ENCODE data around the gene AK8.

Gene AK8

GRCh38 chr9:132808645-132809044, 69.4 kb downstream of the AK8 start:
- Histone ChIP-seq H3K27me3 (peaks cover 55% of the 10 kb centered on the region), H3K4me1 (ENCODE audit: control insufficient read depth in 1 of 2, insufficient read depth in 1 of 2, low read depth in 1 of 2, low read length in 1 of 2) (no peaks in the 10 kb centered on the region), H3K4me3 (ENCODE audit: low read depth in 1 of 2, low read length in 1 of 2) (no peak overlapping the region), H3K9me3 (no peaks in the 10 kb centered on the region), H3K27ac (no peak overlapping the region), H3K36me3 (no peaks in the 10 kb centered on the region)
- no peak for TF ChIP-seq CTCF (IDR thresholded peaks at IDR 0.05)

DNA sequence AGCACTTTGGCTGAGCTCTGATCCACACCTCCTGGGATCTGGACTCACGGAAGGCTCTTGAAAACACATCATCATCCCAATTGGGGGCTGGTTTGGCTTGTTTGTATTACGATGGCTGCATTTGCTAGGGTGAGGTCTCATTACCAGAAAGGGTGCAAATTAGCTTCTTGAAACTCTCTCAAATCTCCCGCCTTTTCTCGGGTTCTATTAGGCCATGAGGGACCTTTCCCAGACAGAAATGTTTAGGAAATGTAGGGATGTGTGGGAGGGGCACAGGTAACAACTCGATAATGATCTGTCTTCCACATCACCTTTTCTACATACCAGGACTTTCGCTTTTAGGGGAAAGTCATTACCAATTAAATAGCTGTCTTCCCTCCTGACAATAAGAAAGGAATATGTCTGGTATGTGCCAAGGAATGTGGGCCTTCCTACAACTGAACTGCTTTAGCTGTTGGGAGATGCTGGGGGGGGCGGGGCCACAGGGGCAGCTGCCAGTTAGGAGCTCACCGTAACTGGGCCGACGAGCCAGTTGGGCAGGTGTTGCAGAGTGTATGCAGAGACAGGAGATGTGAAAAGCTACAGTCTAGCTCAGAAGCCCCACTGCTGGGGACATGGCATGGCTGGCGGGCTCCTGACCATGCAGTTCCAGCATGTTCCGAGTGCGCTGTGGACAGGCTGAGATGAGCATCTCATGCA, 71.2 kb downstream of the AK8 start:
- H3K9me3 ChIP-seq, result no peaks in the 10 kb centered on the region

DNA sequence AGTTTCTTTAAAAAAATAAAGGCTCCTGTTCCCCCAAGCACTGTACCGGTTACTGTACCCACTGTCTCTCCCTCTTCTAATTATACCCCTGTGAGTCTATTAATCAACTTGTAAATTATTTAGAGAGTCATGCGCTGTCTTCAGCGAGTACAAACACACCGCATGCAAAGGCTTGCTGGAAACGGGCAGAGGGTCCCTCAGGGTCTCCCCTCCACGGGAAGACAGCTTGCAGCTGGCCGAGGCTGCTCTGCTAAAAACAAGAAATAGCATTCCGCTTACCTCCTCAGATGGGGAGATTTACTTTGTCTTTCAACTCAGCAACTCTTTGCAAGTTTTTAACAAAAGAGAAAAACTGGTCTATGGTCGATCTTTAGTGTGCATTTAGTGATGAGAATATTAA, 71.8 kb downstream of the AK8 start:
- TF ChIP-seq CTCF (IDR thresholded peaks at IDR 0.05), result no peak
- Histone ChIP-seq H3K9me3 (no peaks in the 10 kb centered on the region), H3K4me1 (ENCODE audit: control insufficient read depth in 1 of 2, insufficient read depth in 1 of 2, low read depth in 1 of 2, low read length in 1 of 2) (no peaks in the 10 kb centered on the region), H3K27ac (no peak overlapping the region), H3K36me3 (no peaks in the 10 kb centered on the region), H3K27me3 (peaks cover 62% of the 10 kb centered on the region), H3K4me3 (ENCODE audit: low read depth in 1 of 2, low read length in 1 of 2) (no peak overlapping the region)

More for the DNA sequence above, 71.2 kb downstream of the AK8 start:
- Histone ChIP-seq H3K4me3 (ENCODE audit: low read depth in 1 of 2, low read length in 1 of 2) (no peak overlapping the region), H3K27me3 (peaks cover 68% of the 10 kb centered on the region), H3K4me1 (ENCODE audit: control insufficient read depth in 1 of 2, insufficient read depth in 1 of 2, low read depth in 1 of 2, low read length in 1 of 2) (no peaks in the 10 kb centered on the region), H3K36me3 (no peaks in the 10 kb centered on the region), H3K27ac (no peak overlapping the region)
- no peak for TF ChIP-seq CTCF (IDR thresholded peaks at IDR 0.05)

DNA sequence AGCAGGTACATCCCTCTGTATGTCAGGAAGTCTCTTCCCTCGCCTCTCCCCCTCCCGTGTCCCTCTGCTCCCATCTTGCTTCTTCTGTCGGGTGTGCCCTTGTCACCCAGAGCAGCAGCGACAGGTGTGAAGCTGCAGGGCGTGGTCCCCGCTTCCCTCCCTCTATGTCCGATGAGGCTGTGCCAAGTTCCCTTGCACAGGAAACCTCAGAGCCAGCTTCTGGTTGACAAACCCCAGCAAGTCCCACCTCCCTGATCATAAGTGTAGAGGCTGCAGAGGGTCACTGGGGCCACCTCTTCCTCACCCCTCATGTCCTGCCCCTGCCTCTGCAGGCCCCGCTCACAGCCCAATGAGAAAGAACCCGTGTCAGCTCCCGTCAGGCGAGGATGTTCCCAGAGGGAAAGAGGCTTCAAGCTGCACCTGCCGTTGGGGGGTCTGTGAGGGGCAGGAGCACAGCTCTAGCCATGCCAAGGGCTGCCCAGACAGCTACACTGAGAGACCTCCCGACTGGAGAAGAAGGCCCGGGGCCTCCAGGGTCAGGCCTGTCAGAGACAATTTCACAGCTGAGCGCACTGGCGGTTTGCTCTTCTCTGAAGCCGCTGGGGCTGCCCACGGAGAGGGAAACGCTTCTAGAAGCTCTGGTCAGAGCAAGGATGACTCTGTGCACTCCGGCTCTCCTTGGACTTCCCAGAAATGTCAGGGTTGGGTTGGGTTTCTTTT, 73.3 kb downstream of the AK8 start:
- H3K9me3 ChIP-seq, result no peaks in the 10 kb centered on the region
- H3K4me1 ChIP-seq (ENCODE audit: control insufficient read depth in 1 of 2, insufficient read depth in 1 of 2, low read depth in 1 of 2, low read length in 1 of 2), result no peaks in the 10 kb centered on the region
- no peak overlapping the region for H3K27ac ChIP-seq
- no peak overlapping the region for H3K4me3 ChIP-seq (ENCODE audit: low read depth in 1 of 2, low read length in 1 of 2)
- no peak for TF ChIP-seq CTCF (IDR thresholded peaks at IDR 0.05)
- peaks cover 56% of the 10 kb centered on the region for H3K27me3 ChIP-seq
- H3K36me3 ChIP-seq, result no peaks in the 10 kb centered on the region

- no peak overlapping the region for H3K4me3 ChIP-seq (ENCODE audit: low read depth in 1 of 2, low read length in 1 of 2)
- no peaks in the 10 kb centered on the region for H3K4me1 ChIP-seq (ENCODE audit: control insufficient read depth in 1 of 2, insufficient read depth in 1 of 2, low read depth in 1 of 2, low read length in 1 of 2)
- TF ChIP-seq CTCF (IDR thresholded peaks at IDR 0.05), result no peak
- H3K36me3 ChIP-seq, result no peaks in the 10 kb centered on the region
- peaks cover 63% of the 10 kb centered on the region for H3K27me3 ChIP-seq
- H3K9me3 ChIP-seq, result no peaks in the 10 kb centered on the region
- H3K27ac ChIP-seq, result no peak overlapping the region
These were observed 75.8 kb downstream of the AK8 start for GRCh38 chr9:132802121-132802795.
